ENCODE data around the gene MGST2.
"Not testable (repeated sequence)": the region's sequence is repeated elsewhere in the genome, so short reads cannot be mapped to it uniquely, and the experiment has no call there.

MGST2 gene

GRCh38 chr4:139672732-139673131, 7.1 kb downstream of the MGST2 start:
- DNase-seq: no peak

GRCh38 chr4:139674875-139675550, 9.4 kb downstream of the MGST2 start:
- DNase-seq: no peak

GRCh38 chr4:139675651-139676050, 10.0 kb downstream of the MGST2 start:
- no peak for DNase-seq

GRCh38 chr4:139676365-139676764, 10.7 kb downstream of the MGST2 start:
- no peak for DNase-seq

GRCh38 chr4:139676913-139677585, 11.4 kb downstream of the MGST2 start:
- no peak for DNase-seq

GRCh38 chr4:139682309-139682708, 16.7 kb downstream of the MGST2 start:
- DNase-seq: no peak

- no peak for DNase-seq
These were observed 17.1 kb downstream of the MGST2 start for GRCh38 chr4:139682741-139683151.

- no peak for DNase-seq
These were observed 18.7 kb downstream of the MGST2 start for GRCh38 chr4:139684351-139684750.

GRCh38 chr4:139685180-139685579, 19.6 kb downstream of the MGST2 start:
- no peak for DNase-seq

- DNase-seq: no peak
These were observed 20.5 kb downstream of the MGST2 start for GRCh38 chr4:139686130-139686529.

GRCh38 chr4:139686988-139687387, 21.4 kb downstream of the MGST2 start:
- no peak for DNase-seq

- DNase-seq: no peak
These were observed 23.6 kb downstream of the MGST2 start for GRCh38 chr4:139689093-139689722.

GRCh38 chr4:139690419-139690818, 24.8 kb downstream of the MGST2 start:
- DNase-seq: no peak

- DNase-seq: peak; percentile 29
These were observed 26.8 kb downstream of the MGST2 start for GRCh38 chr4:139692309-139693012.

GRCh38 chr4:139694522-139695107, 29.0 kb downstream of the MGST2 start:
- DNase-seq: no peak

GRCh38 chr4:139696491-139696890, 30.9 kb downstream of the MGST2 start:
- no peak for DNase-seq

- DNase-seq: not testable (repeated sequence)
These were observed 32.7 kb downstream of the MGST2 start for GRCh38 chr4:139698167-139698925.

GRCh38 chr4:139700568-139700967, 34.9 kb downstream of the MGST2 start:
- DNase-seq: no peak

- no peak for DNase-seq
These were observed 39.4 kb downstream of the MGST2 start for GRCh38 chr4:139704915-139705485.

- no peak for DNase-seq
These were observed 44.0 kb downstream of the MGST2 start for GRCh38 chr4:139709660-139710059.

GRCh38 chr4:139710073-139710472, 44.5 kb downstream of the MGST2 start:
- no peak for DNase-seq

GRCh38 chr4:139711461-139711860, 45.8 kb downstream of the MGST2 start:
- DNase-seq: no peak

All from COR-L47 (cell line).